MCF 10A (cell line): ENCODE measurements around the gene PNPT1. TPM values are rescaled to one million over a fixed set of nuclear protein-coding genes. Genes with fewer than 3 reads are reported as not detected.
A peak's percentile ranks its signal among the peaks of the same experiment; 100 is the strongest.
"Not testable (repeated sequence)": the region's sequence is repeated elsewhere in the genome, so short reads cannot be mapped to it uniquely, and the experiment has no call there.

Experiments
- BruUV-seq: library from RNA; stranded (reverse); fragments of 400-500 nt; replicated peaks from 2 replicates; lab custom pipeline; 2021; lab: Mats Ljungman, UMichigan
- CTCF ChIA-PET: fragments of 300-600 bp; sonication (Branson Sonifier 250); formaldehyde crosslinking; extraction: SDS; loops from one replicate; lab custom pipeline; 2021; ENCODE audit warnings: antibody characterized with exemption, inconsistent platforms; lab: Yijun Ruan, JAX
- POLR2A ChIA-PET: fragments of 300-600, 350-650 bp; sonication (Branson Sonifier 250); formaldehyde crosslinking; extraction: SDS; loops from one replicate; lab custom pipeline; 2020; ENCODE audit warnings: antibody characterized with exemption, inconsistent platforms; lab: Yijun Ruan, JAX
- DNase-seq: peaks from one replicate; pipeline ENCODE4 v3.0.0-alpha.2; 2018; ENCODE audit not compliant: unreplicated experiment
- H3K27ac Mint-ChIP-seq: one replicate; pipeline ENCODE4 v1.8.0; 2022; ENCODE audit warnings: mild to moderate bottlenecking, low read depth, mixed read lengths; ENCODE audit not compliant: unreplicated experiment
- H3K27me3 Mint-ChIP-seq: one replicate; pipeline ENCODE4 v1.8.0; 2022; ENCODE audit warnings: mixed read lengths; ENCODE audit not compliant: insufficient read depth, unreplicated experiment
- H3K36me3 Mint-ChIP-seq: one replicate; pipeline ENCODE4 v1.8.0; 2022; ENCODE audit warnings: mild to moderate bottlenecking, moderate library complexity, mixed read lengths; ENCODE audit not compliant: insufficient read depth, unreplicated experiment
- H3K4me1 Mint-ChIP-seq: one replicate; pipeline ENCODE4 v1.8.0; 2022; ENCODE audit warnings: mixed read lengths; ENCODE audit not compliant: insufficient read depth, unreplicated experiment
- H3K4me3 Mint-ChIP-seq: one replicate; pipeline ENCODE4 v1.8.0; 2022; ENCODE audit warnings: mild to moderate bottlenecking, moderate library complexity, mixed read lengths; ENCODE audit not compliant: unreplicated experiment
- H3K9me3 Mint-ChIP-seq: one replicate; pipeline ENCODE4 v1.8.0; 2022; ENCODE audit warnings: mixed read lengths; ENCODE audit not compliant: unreplicated experiment
- CTCF ChIP-seq: fragments of 200-600 bp; IDR thresholded peaks from one replicate; pipeline ENCODE4 v1.8.0; 2022; ENCODE audit warnings: antibody characterized with exemption, mild to moderate bottlenecking; ENCODE audit not compliant: unreplicated experiment
- intact Hi-C: fragments of 100-400 bp; cut with micrococcal nuclease; formaldehyde crosslinking; loops from 2 replicates; pipeline ENCODE4 v1.14.1; 2022
- total RNA-seq: library from RNA; stranded (reverse); gene quantifications from 2 replicates; pipeline ENCODE4 v1.2.3, GENCODE V29; 2022

The PNPT1 gene
- total RNA-seq, 1 experiment from 2014 or later = 56.8 TPM

DNA sequence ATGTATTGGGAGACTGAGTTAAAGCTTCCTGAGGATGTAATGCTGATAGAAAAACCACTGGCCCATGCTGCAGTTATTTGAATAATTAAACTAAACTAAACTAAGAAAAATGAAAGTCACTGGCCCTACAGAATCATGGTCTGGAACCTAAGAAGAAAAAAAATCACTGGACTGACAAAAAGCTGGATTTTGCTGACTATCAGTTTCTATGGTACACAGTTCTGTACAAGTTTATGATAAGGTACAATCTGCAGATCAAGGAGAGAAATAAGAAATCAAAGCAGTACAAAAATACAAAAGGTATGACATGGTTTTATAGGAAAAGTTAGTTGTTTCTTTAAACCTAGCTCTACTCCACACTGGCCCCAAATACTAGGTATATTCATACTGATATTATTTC lies 91.8 kb downstream of the PNPT1 start:
- CTCF ChIA-PET = interaction anchor here (0.8 kb wide), 1 partner anchor 62 kb away, joined by 3 read pairs; no protein-coding TSS in a partner anchor
- Mint-ChIP-seq H3K36me3 (peaks cover 79% of the 10 kb centered on the region), H3K27me3 (no peaks in the 10 kb centered on the region), H3K4me3 (no peak overlapping the region), H3K27ac (no peak overlapping the region), H3K9me3 (no peaks in the 10 kb centered on the region), H3K4me1 (peaks cover 8% of the 10 kb centered on the region)
- POLR2A ChIA-PET = interaction anchor here (0.6 to 1.9 kb wide), 2 partner anchors 9 to 349 kb away, joined by 3 to 5 read pairs; no protein-coding TSS in a partner anchor
- no peak for TF ChIP-seq CTCF
- intact Hi-C loops = no loop called here
- BruUV-seq = no TSS peak
- DNase-seq = no peak

DNA sequence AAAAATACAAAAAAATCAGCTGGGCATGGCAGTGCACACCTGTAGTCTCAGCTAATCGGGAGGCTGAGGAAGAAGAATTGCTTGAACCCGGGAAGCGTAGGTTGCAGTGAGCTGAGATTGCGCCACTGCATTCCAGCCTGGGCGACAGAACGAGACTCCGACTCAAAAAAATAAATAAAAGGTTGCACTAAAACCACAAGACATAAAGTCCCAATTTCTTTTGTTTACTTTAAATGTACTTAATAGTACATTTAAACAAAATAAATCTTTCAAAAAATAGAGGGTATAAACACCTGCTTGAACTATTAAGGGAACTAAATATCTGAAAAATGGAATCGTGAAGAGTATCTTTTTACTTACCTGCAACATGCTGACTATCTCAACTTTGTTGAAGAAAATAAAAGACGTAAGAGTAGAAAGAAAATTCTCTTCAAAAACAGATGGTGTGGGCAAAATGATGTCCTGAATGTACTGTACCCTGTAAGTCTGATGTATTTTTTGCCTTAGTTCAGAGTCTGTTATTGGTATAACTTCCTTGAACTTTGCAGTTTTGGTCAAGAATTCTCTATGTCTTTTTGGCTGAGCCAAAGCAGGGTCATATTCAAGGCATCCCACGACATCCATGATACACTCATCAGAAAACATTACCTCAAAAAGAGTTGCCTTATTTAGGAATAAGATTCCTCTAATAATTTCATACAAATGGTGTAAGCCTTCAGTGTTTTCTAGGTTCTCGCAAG lies 95.4 kb downstream of the PNPT1 start:
- intact Hi-C loops = no loop called here
- no peaks in the 10 kb centered on the region for H3K27me3 Mint-ChIP-seq
- peaks cover 77% of the 10 kb centered on the region for H3K36me3 Mint-ChIP-seq
- TSS peak; percentile 46 for BruUV-seq
- ChIA-PET POLR2A (interaction anchor here (0.7 to 1.6 kb wide), 3 partner anchors 12 to 17 kb away, joined by 3 to 4 read pairs (median 4); no protein-coding TSS in a partner anchor), CTCF (interaction anchor here (0.7 to 2.0 kb wide), 3 partner anchors 12 to 417 kb away, joined by 3 to 6 read pairs (median 4); no protein-coding TSS in a partner anchor)
- TF ChIP-seq CTCF = no peak
- DNase-seq = no peak
- no peak overlapping the region for H3K27ac Mint-ChIP-seq
- H3K9me3 Mint-ChIP-seq = no peaks in the 10 kb centered on the region
- H3K4me3 Mint-ChIP-seq = no peak overlapping the region
- H3K4me1 Mint-ChIP-seq = peaks cover 8% of the 10 kb centered on the region

- intact Hi-C loops, DNase-seq, H3K27ac Mint-ChIP-seq, H3K4me3 Mint-ChIP-seq, H3K4me1 Mint-ChIP-seq, BruUV-seq, H3K9me3 Mint-ChIP-seq, H3K27me3 Mint-ChIP-seq: not testable (repeated sequence)
- ChIA-PET CTCF (interaction anchor here (0.6 to 2.0 kb wide), 2 partner anchors 15 to 40 kb away, joined by 3 to 6 read pairs; no protein-coding TSS in a partner anchor), POLR2A (interaction anchor here (1.0 to 4.0 kb wide), 4 partner anchors 9 to 21 kb away, joined by 3 to 19 read pairs (median 4); partner anchors contain the start of gene PPP4R3B)
- H3K36me3 Mint-ChIP-seq = peaks cover 63% of the 10 kb centered on the region
These were observed 96.8 kb downstream of the PNPT1 start for GRCh38 chr2:55596795-55597194.

DNA sequence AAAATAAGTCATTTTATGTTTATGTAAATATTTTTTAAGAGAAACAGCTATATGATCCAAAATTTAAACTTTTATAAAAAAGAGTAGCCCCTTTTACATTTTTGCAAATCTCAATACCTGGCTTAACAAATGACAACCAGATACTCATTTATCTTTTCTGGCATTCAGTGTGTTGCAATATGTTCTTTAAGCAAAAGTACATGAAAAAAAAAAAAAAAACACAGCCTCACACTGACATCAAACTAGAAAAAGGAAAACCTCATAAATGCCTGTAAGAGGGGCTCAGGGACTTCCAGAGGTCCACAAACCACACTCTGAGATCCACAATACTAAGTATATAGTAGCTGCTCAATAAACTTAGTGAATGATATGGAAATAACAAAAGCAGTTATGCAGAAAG lies 98.1 kb downstream of the PNPT1 start:
- no peak for TF ChIP-seq CTCF
- DNase-seq = no peak
- H3K4me1 Mint-ChIP-seq = peaks cover 12% of the 10 kb centered on the region
- H3K9me3 Mint-ChIP-seq = no peaks in the 10 kb centered on the region
- peaks cover 58% of the 10 kb centered on the region for H3K36me3 Mint-ChIP-seq
- H3K27ac Mint-ChIP-seq = no peak overlapping the region
- H3K27me3 Mint-ChIP-seq = no peaks in the 10 kb centered on the region
- CTCF ChIA-PET = no interaction called here
- no peak overlapping the region for H3K4me3 Mint-ChIP-seq
- BruUV-seq = no TSS peak
- POLR2A ChIA-PET = interaction anchor here (0.7 to 4.0 kb wide), 5 partner anchors 8 to 24 kb away, joined by 3 to 19 read pairs (median 5); partner anchors contain the start of gene PPP4R3B
- intact Hi-C loops = no loop called here
